ENCODE results near the gene PDE1C. TPM values are rescaled to one million over a fixed set of nuclear protein-coding genes. Genes with fewer than 3 reads are reported as not detected.
A peak's percentile ranks its signal among the peaks of the same experiment; 100 is the strongest.

Gene PDE1C
- total RNA-seq, 4 donors from 2014 or later, result 0.19 to 14.5 (median 2.9) TPM

GRCh38 chr7:31814187-31814586, 256.0 kb downstream of the PDE1C start:
- Histone ChIP-seq H3K27me3 (no peaks in the 10 kb centered on the region), H3K4me1 (no peaks in the 10 kb centered on the region), H3K27ac (no peak overlapping the region), H3K4me3 (no peak overlapping the region), H3K9me3 (no peaks in the 10 kb centered on the region), H3K36me3 (no peaks in the 10 kb centered on the region)
- intact Hi-C loops (cut with DNase I), result no loop called here
- TF ChIP-seq POLR2A (IDR thresholded peaks at IDR 0.05) (no peak), CTCF (IDR thresholded peaks at IDR 0.05) (no peak)
- no peak for DNase-seq
- 61 to 83% methylated on average over 3 of the region's 3 CpGs for WGBS, 2 donors

DNA sequence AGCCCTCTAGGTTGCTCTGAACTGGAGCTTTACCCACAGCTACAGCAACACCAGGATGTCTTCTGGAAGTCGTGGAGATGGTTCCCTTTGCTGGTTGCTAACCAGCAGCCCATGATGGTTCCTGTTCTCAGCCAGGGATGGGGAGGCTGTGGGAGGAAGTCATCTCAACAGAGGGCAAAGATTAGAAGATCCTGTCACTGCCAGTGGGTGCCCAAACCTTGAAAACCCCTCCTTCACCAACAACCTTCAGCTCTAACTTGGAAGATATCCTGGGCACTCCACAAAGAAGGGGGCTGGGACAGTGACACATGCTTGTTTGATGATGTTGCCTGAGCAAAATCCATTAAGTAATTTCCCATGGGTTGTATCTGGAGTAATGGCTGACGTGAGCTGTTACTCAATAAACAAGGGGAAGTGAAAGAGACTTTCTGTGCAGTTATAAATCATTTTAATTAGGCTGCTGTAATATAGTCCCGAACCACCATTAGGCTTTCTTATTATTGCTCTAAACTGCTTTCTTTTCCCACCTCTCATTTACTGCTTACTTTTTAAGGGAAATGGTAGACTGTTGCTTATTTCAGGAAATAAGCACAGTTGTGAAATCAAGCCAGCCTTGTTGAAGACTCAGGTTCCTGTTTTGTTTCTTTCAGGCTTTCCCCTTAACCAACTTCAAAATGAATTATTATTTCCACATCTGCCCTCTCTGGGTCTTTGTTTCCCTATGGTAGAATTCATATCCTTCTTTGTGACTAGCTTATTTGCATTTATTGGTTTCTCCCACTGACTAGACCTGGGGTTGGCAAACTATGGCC, 258.4 kb downstream of the PDE1C start:
- DNase-seq, result no peak
- TF ChIP-seq CTCF (IDR thresholded peaks at IDR 0.05) (no peak), POLR2A (IDR thresholded peaks at IDR 0.05) (no peak)
- Histone ChIP-seq H3K27me3 (no peaks in the 10 kb centered on the region), H3K4me1 (no peaks in the 10 kb centered on the region), H3K9me3 (no peaks in the 10 kb centered on the region), H3K4me3 (no peak overlapping the region), H3K27ac (peak overlapping the region in 1 of 4 donors; percentile 46), H3K36me3 (no peaks in the 10 kb centered on the region)
- WGBS, 2 donors, result 23 to 53% methylated on average over 2 to 3 of the region's 3 CpGs
- intact Hi-C loops (cut with DNase I), result no loop called here

GRCh38 chr7:31805209-31805818, 264.9 kb downstream of the PDE1C start:
- H3K27me3 ChIP-seq, result no peaks in the 10 kb centered on the region
- TF ChIP-seq CTCF (IDR thresholded peaks at IDR 0.05) (no peak), POLR2A (IDR thresholded peaks at IDR 0.05) (no peak)
- no peaks in the 10 kb centered on the region for H3K9me3 ChIP-seq
- H3K36me3 ChIP-seq, result no peaks in the 10 kb centered on the region
- 83 to 88% methylated on average over 2 of the region's 2 CpGs for WGBS, 2 donors
- intact Hi-C loops (cut with DNase I), result no loop called here
- DNase-seq, result no peak
- H3K4me3 ChIP-seq, result no peak overlapping the region
- no peaks in the 10 kb centered on the region for H3K4me1 ChIP-seq
- no peak overlapping the region for H3K27ac ChIP-seq

- Histone ChIP-seq H3K36me3 (no peaks in the 10 kb centered on the region), H3K4me1 (no peaks in the 10 kb centered on the region), H3K27me3 (no peaks in the 10 kb centered on the region), H3K27ac (no peak overlapping the region), H3K4me3 (no peak overlapping the region), H3K9me3 (no peaks in the 10 kb centered on the region)
- no peak for DNase-seq
- WGBS, 2 donors, result 71 to 75% methylated on average over 5 of the region's 5 CpGs
- TF ChIP-seq CTCF (IDR thresholded peaks at IDR 0.05) (no peak), POLR2A (IDR thresholded peaks at IDR 0.05) (no peak)
- intact Hi-C loops (cut with DNase I), result no loop called here
Measured at GRCh38 chr7:31796375-31796774, 273.8 kb downstream of the PDE1C start.

- H3K9me3 ChIP-seq, result no peaks in the 10 kb centered on the region
- intact Hi-C loops (cut with DNase I), result no loop called here
- TF ChIP-seq POLR2A (IDR thresholded peaks at IDR 0.05), result no peak
Measured at GRCh38 chr7:31794851-31795344, 275.3 kb downstream of the PDE1C start.

More at GRCh38 chr7:31794851-31795344, 275.3 kb downstream of the PDE1C start:
- no peak overlapping the region for H3K27ac ChIP-seq
- no peak for DNase-seq
- no peak overlapping the region for H3K4me3 ChIP-seq
- no peaks in the 10 kb centered on the region for H3K4me1 ChIP-seq
- H3K27me3 ChIP-seq, result no peaks in the 10 kb centered on the region
- no peaks in the 10 kb centered on the region for H3K36me3 ChIP-seq
- WGBS, 2 donors, result 73 to 85% methylated on average over 2 of the region's 2 CpGs
